OCI-LY7 (cell line): ENCODE measurements around the gene LRRC47.

ENCODE experiments used
- CTCF ChIP-seq: fragments of 200-600 bp; sonication (generic); conservative IDR thresholded peaks from 2 replicates; pipeline ENCODE4 v1.5.1; 2014; ENCODE audit warnings: mild to moderate bottlenecking, antibody characterized with exemption, low read length, moderate library complexity, mixed read lengths
- EZH2phosphoT487 ChIP-seq: fragments of 200-600 bp; sonication (generic); IDR thresholded peaks from 2 replicates; pipeline ENCODE4 v1.6.1; 2018; ENCODE audit warnings: low read depth, borderline replicate concordance, mild to moderate bottlenecking, mixed run types, antibody characterized with exemption, low read length, moderate library complexity, mixed read lengths

GRCh38 chr1:3811595-3811911 is 15.3 kb upstream of the LRRC47 start:
- TF ChIP-seq CTCF (no peak), EZH2phosphoT487 (no peak)
